ENCODE data around the gene BAHCC1.

- TF ChIP-seq POLR2A (IDR thresholded peaks at IDR 0.05) (no peak), CTCF (IDR thresholded peaks at IDR 0.05) (no peak)
These were observed 9.1 kb upstream of the BAHCC1 start for GRCh38 chr17:81386141-81386645.
